Endodermal cell (in vitro differentiated cells): ENCODE data around the gene PTH2. TPM values are rescaled to one million over a fixed set of nuclear protein-coding genes. Genes with fewer than 3 reads are reported as not detected.

Experiments
- DNase-seq: peaks from one replicate; pipeline ENCODE4 v3.0.0-alpha.2; 2017
- H3K27ac ChIP-seq: 2 replicates; pipeline ENCODE4 v1.5.1; 2013; ENCODE audit warnings: mild to moderate bottlenecking, low read depth, low read length, moderate library complexity
- H3K27me3 ChIP-seq: 2 replicates; pipeline ENCODE4 v1.6.1; 2013; ENCODE audit warnings: mild to moderate bottlenecking, low read length, moderate library complexity; ENCODE audit not compliant: insufficient read depth, control insufficient read depth, poor library complexity, severe bottlenecking
- H3K36me3 ChIP-seq: 2 replicates; pipeline ENCODE4 v1.7.0; 2013; ENCODE audit warnings: mild to moderate bottlenecking, low read length, moderate library complexity; ENCODE audit not compliant: control insufficient read depth, insufficient read depth
- H3K4me1 ChIP-seq: one replicate; pipeline ENCODE4 v1.7.0; 2013; ENCODE audit warnings: low read length; ENCODE audit not compliant: control insufficient read depth, insufficient read depth
- H3K4me3 ChIP-seq: 2 replicates; pipeline ENCODE4 v1.5.1; 2013; ENCODE audit warnings: mild to moderate bottlenecking, low read length, moderate library complexity
- H3K9ac ChIP-seq: 2 replicates; pipeline ENCODE4 v1.6.1; 2013; ENCODE audit warnings: mild to moderate bottlenecking, low read length, moderate library complexity; ENCODE audit not compliant: poor library complexity, severe bottlenecking; ENCODE audit errors: extremely low read depth
- H3K9me3 ChIP-seq: 2 replicates; pipeline ENCODE4 v1.6.1; 2013; ENCODE audit warnings: mild to moderate bottlenecking, low read length, moderate library complexity; ENCODE audit not compliant: control insufficient read depth
- H3K27ac Mint-ChIP-seq: 2 replicates; pipeline ENCODE4 v1.8.0; 2020; ENCODE audit warnings: mixed read lengths
- H3K27me3 Mint-ChIP-seq: 2 replicates; pipeline ENCODE4 v1.8.0; 2021; ENCODE audit warnings: mild to moderate bottlenecking, mixed read lengths; ENCODE audit not compliant: insufficient read depth
- H3K36me3 Mint-ChIP-seq: 2 replicates; pipeline ENCODE4 v1.8.0; 2020; ENCODE audit warnings: low read depth, mixed read lengths
- H3K4me1 Mint-ChIP-seq: 2 replicates; pipeline ENCODE4 v1.8.0; 2020; ENCODE audit warnings: mixed read lengths
- H3K4me3 Mint-ChIP-seq: 2 replicates; pipeline ENCODE4 v1.8.0; 2020; ENCODE audit warnings: mild to moderate bottlenecking, moderate library complexity, mixed read lengths
- H3K9me3 Mint-ChIP-seq: 2 replicates; pipeline ENCODE4 v1.8.0; 2020; ENCODE audit warnings: mild to moderate bottlenecking, mixed read lengths
- WGBS, 2 experiments: methylation state at CpG; one replicate each; pipeline versions ENCODE4 v1.1.5 to v1.1.7; 2013; ENCODE audit warnings: missing lambda C conversion rate in 2 of 2, mixed read lengths in 1 of 2; ENCODE audit not compliant: insufficient coverage in 1 of 2, insufficient read length in 1 of 2; 5-methylcytosine and 5-hydroxymethylcytosine counted together
- long read RNA-seq, 4 experiments: library from polyadenylated mRNA in 2 of 4; library from RNA in 1 of 4; library from capped mRNA in 1 of 4; stranded (forward) in 3 of 4; unstranded in 1 of 4; transcript quantifications; one replicate each; pipeline ENCODE4 v2.0.0, GENCODE V29; 2020 to 2021; ENCODE audit warnings: inconsistent platforms in 1 of 4
- polyA plus RNA-seq, 2 experiments: library from polyadenylated mRNA; stranded (reverse); fragments of 50-300 nt; gene quantifications; one replicate each; pipeline ENCODE4 v1.2.3, GENCODE V29; 2013
- total RNA-seq, 2 donors: library from RNA; stranded (reverse); fragmentation: NEBNext Ultra II Directional in 1 of 2; extraction: Animal tissue kit (Norgen Biotek cat#: 25700) in 1 of 2; gene quantifications; 2 replicates in 1 of 2; 3 replicates in 1 of 2; pipeline ENCODE4 v1.2.1, GENCODE V29; 2021
- TF ChIP-seq, protein P1 (sequence below): fragments of 200-600 bp; sonication (generic); conservative IDR thresholded peaks from 2 replicates; pipeline ENCODE4 v1.5.0; 2021; ENCODE audit warnings: antibody characterized with exemption, mild to moderate bottlenecking

PTH2 gene, protein sequence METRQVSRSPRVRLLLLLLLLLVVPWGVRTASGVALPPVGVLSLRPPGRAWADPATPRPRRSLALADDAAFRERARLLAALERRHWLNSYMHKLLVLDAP
- total RNA-seq, result not detected
- 0.64 TPM for polyA plus RNA-seq (2013, experiment 1 of 2)
- polyA plus RNA-seq (2013, experiment 2 of 2), result 0.79 TPM
- long read RNA-seq, experiment 1, result 0 reads
- long read RNA-seq, experiment 2, partial matches to known transcripts, result 0 of 1 reads
- long read RNA-seq, experiment 2, other reads (novel, unspliced or antisense), result 1 of 1 reads
- long read RNA-seq, experiment 3, result 0 reads
- long read RNA-seq, experiment 4, result 0 reads

DNA sequence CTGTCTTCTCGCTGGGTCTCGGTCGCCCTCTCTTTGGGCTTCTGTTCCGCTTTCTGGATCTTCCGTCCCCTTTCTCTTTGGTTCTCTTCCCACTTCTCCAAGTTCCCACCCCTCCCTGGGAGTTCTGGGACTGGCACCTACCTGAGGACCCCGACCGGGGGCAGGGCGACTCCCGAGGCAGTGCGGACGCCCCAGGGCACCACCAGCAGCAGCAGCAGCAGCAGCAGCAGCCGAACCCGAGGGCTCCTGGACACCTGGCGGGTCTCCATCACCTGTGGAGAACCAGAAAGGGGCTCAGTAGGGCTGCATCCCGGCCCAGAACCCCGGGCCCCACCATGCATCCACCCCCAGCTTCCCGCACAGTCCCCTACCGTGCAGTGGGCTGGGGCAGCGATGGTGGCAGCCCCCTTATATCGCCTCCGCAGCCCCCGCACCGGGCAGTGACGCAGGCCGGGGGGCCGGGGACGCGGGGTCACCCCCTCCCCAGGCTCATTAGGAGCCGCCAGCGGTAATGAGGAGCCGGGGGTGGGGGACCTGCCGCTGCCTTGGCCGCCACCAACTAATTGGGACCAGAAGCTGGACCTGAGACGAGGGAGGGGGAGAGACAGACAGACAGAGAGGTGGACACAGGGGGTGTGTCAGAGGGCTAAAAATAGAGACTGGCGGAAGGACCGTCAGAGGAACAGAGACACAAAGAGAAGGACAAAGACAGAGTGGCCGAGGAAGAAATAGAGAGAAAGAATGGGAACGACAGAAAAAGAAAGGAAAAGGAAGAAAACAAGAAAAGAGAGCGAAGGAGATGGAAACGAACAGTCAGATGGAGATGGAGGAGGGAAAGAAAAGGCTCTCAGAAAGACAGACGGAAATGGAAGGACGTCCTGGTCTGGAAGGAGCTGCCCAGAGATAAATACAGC lies at the start of gene PTH2:
PTH2 (minus strand) TSS at position 371 of the 914 bp plus-strand sequence; CDS start at position 269, 102 bp downstream.
- H3K9me3 ChIP-seq, result no peaks in the 10 kb centered on the region
- TF ChIP-seq, protein P1, sequence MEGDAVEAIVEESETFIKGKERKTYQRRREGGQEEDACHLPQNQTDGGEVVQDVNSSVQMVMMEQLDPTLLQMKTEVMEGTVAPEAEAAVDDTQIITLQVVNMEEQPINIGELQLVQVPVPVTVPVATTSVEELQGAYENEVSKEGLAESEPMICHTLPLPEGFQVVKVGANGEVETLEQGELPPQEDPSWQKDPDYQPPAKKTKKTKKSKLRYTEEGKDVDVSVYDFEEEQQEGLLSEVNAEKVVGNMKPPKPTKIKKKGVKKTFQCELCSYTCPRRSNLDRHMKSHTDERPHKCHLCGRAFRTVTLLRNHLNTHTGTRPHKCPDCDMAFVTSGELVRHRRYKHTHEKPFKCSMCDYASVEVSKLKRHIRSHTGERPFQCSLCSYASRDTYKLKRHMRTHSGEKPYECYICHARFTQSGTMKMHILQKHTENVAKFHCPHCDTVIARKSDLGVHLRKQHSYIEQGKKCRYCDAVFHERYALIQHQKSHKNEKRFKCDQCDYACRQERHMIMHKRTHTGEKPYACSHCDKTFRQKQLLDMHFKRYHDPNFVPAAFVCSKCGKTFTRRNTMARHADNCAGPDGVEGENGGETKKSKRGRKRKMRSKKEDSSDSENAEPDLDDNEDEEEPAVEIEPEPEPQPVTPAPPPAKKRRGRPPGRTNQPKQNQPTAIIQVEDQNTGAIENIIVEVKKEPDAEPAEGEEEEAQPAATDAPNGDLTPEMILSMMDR, result no peak
- no peaks in the 10 kb centered on the region for H3K4me1 ChIP-seq
- peaks cover 98% of the 10 kb centered on the region for H3K27me3 Mint-ChIP-seq
- DNase-seq, result no peak
- WGBS, 2 experiments, result 17 to 19% methylated on average over 14 to 42 of the region's 42 CpGs
- no peak within 1 kb of the TSS for H3K27ac Mint-ChIP-seq
- H3K36me3 ChIP-seq, result no peaks in the 10 kb centered on the region
- no peaks in the 10 kb centered on the region for H3K36me3 Mint-ChIP-seq
- no peak within 1 kb of the TSS for H3K9ac ChIP-seq
- no peaks in the 10 kb centered on the region for H3K9me3 Mint-ChIP-seq
- peak within 1 kb of the TSS; percentile 41 for H3K4me3 Mint-ChIP-seq
- peaks cover 21% of the 10 kb centered on the region for H3K4me1 Mint-ChIP-seq
- peak within 1 kb of the TSS; percentile 69 for H3K4me3 ChIP-seq
- no peak within 1 kb of the TSS for H3K27ac ChIP-seq
- peaks cover 100% of the 10 kb centered on the region for H3K27me3 ChIP-seq

DNA sequence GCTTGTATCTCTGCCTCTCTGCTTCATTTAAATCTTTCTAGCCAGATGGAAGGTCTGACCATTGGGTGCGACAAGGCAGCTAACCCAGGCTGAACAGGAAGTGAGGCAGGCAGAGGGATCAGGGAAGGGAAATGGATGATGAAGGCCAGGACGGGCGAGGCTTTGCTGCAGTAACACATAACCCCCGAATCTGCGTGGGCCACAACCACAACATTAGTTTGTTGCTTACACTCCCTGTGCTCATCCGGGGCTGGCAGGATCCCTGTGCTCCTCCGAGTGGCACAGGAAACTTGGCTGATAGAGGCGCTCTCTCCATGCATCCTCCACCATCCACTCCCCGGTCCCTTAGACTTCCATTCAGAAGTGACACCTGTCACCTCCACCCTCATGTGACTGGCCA lies 49.7 kb upstream of the PTH2 start:
- DNase-seq, result no peak
- TF ChIP-seq, protein P1, result no peak
- H3K4me3 Mint-ChIP-seq, result no peak overlapping the region

DNA sequence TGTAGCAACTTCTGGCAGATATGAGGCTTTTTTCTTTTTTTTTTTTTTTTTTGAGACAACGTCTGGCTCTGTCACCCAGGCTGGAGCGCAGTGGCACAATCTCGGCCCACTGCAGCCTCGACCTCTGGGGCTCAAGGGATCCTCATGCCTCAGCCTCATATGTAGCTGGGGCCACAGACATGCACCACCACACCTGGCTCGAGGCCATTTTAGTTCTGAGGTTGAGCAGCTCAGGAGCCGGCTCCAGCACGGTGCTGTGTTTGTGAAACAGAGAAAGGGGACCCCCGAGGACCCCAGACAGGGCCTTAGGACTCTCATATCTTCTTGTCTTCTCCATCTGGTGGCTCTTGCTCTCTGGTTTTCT lies 47.4 kb upstream of the PTH2 start:
- H3K4me1 ChIP-seq, result no peaks in the 10 kb centered on the region
- WGBS, 2 experiments, result 91 to 96% methylated on average over 5 to 8 of the region's 8 CpGs
- Mint-ChIP-seq H3K9me3 (no peaks in the 10 kb centered on the region), H3K4me1 (no peaks in the 10 kb centered on the region), H3K36me3 (peaks cover 21% of the 10 kb centered on the region), H3K27me3 (peaks cover 12% of the 10 kb centered on the region), H3K27ac (no peak overlapping the region), H3K4me3 (no peak overlapping the region)
- DNase-seq, result no peak
- H3K9ac ChIP-seq, result no peak overlapping the region
- no peaks in the 10 kb centered on the region for H3K9me3 ChIP-seq
- peaks cover 11% of the 10 kb centered on the region for H3K27me3 ChIP-seq
- peaks cover 24% of the 10 kb centered on the region for H3K36me3 ChIP-seq
- TF ChIP-seq, protein P1, result no peak
- H3K4me3 ChIP-seq, result no peak overlapping the region
- H3K27ac ChIP-seq, result no peak overlapping the region

More for the DNA sequence above, 49.7 kb upstream of the PTH2 start:
- Histone ChIP-seq H3K27me3 (peaks cover 11% of the 10 kb centered on the region), H3K36me3 (peaks cover 12% of the 10 kb centered on the region), H3K9ac (no peak overlapping the region), H3K4me3 (no peak overlapping the region), H3K4me1 (no peaks in the 10 kb centered on the region), H3K9me3 (no peaks in the 10 kb centered on the region), H3K27ac (no peak overlapping the region)
- peaks cover 3% of the 10 kb centered on the region for H3K4me1 Mint-ChIP-seq
- H3K36me3 Mint-ChIP-seq, result peaks cover 16% of the 10 kb centered on the region
- H3K27ac Mint-ChIP-seq, result no peak overlapping the region
- H3K27me3 Mint-ChIP-seq, result peaks cover 16% of the 10 kb centered on the region
- WGBS, 2 experiments, result 89 to 95% methylated on average over 9 of the region's 9 CpGs
- no peaks in the 10 kb centered on the region for H3K9me3 Mint-ChIP-seq
